HG02884 (cell line): ENCODE results near the gene ZNF778.

Source experiments
- ATAC-seq: cut with Tn5 transposase; IDR thresholded peaks from one replicate; pipeline ENCODE4 v1.9.1; 2021; ENCODE audit warnings: mild to moderate bottlenecking, moderate library complexity; ENCODE audit not compliant: unreplicated experiment

Gene ZNF778

GRCh38 chr16:89193576-89194293 is 23.8 kb upstream of the ZNF778 start:
- ATAC-seq = no peak

- no peak for ATAC-seq
Observed at GRCh38 chr16:89194340-89195311, 22.9 kb upstream of the ZNF778 start.

- ATAC-seq = no peak
Observed at GRCh38 chr16:89195521-89196171, 21.9 kb upstream of the ZNF778 start.

GRCh38 chr16:89197033-89197632 is 20.4 kb upstream of the ZNF778 start:
- ATAC-seq = no peak

GRCh38 chr16:89197633-89198416 is 19.7 kb upstream of the ZNF778 start:
- no peak for ATAC-seq

GRCh38 chr16:89198417-89199240 is 18.9 kb upstream of the ZNF778 start:
- ATAC-seq = no peak

GRCh38 chr16:89199241-89200123 is 18.0 kb upstream of the ZNF778 start:
- ATAC-seq = no peak

GRCh38 chr16:89200124-89200849 is 17.2 kb upstream of the ZNF778 start, which contains the start of gene SLC22A31:
TSS of gene SLC22A31 (minus strand) at chr16:89200537. CDS start at chr16:89200501, 36 bp downstream.
- no peak for ATAC-seq

GRCh38 chr16:89200850-89201411 is 16.6 kb upstream of the ZNF778 start:
- no peak for ATAC-seq

GRCh38 chr16:89201439-89202377 is 15.8 kb upstream of the ZNF778 start:
- no peak for ATAC-seq

- no peak for ATAC-seq
Observed at GRCh38 chr16:89202422-89203215, 14.9 kb upstream of the ZNF778 start.

- no peak for ATAC-seq
Observed at GRCh38 chr16:89207993-89208392, 9.5 kb upstream of the ZNF778 start.

GRCh38 chr16:89209522-89210044 is 7.9 kb upstream of the ZNF778 start:
- ATAC-seq = no peak

GRCh38 chr16:89210165-89210903 is 7.2 kb upstream of the ZNF778 start:
- ATAC-seq = no peak
